ENCODE data around the gene DPP10.

The DPP10 gene

GRCh38 chr2:115684345-115684744, 1241.9 kb downstream of the DPP10 start:
- ChIA-PET CTCF (no interaction called here), POLR2A (ENCODE audit: low non-redundant PET) (no interaction called here)
- no peak for DNase-seq (ENCODE audit: low spot score)
- TF ChIP-seq CTCF (conservative IDR thresholded peaks at IDR 0.05; ENCODE audit: low read depth), result no peak
- no peak overlapping the region for H3K27ac ChIP-seq

DNA sequence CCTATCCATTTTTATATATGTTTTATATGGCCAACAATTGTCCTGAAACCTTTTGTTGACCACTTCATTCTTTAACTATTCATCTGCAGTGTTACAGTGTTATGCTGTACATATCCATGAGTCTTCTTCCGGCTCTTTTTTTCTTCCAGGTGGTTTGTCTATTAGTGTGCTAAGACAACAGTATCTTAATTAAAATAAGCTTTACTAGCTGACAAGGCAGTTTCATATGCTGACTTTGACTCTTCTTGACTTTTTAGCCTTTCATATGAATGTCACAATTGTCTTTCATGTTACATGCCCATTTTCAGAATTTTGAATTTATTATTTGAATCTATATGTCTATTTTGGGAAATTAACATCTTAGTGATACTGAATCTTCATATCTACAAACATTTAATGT, 1249.0 kb downstream of the DPP10 start:
- ChIA-PET POLR2A (ENCODE audit: low non-redundant PET) (no interaction called here), CTCF (no interaction called here)
- no peak for DNase-seq (ENCODE audit: low spot score)
- no peak for TF ChIP-seq CTCF (conservative IDR thresholded peaks at IDR 0.05; ENCODE audit: low read depth)
- H3K27ac ChIP-seq, result no peak overlapping the region

- ChIA-PET CTCF (no interaction called here), POLR2A (ENCODE audit: low non-redundant PET) (no interaction called here)
- DNase-seq (ENCODE audit: low spot score), result no peak
- TF ChIP-seq CTCF (conservative IDR thresholded peaks at IDR 0.05; ENCODE audit: low read depth), result no peak
- H3K27ac ChIP-seq, result no peak overlapping the region
These were observed 1252.2 kb downstream of the DPP10 start for GRCh38 chr2:115694651-115695050.

DNA sequence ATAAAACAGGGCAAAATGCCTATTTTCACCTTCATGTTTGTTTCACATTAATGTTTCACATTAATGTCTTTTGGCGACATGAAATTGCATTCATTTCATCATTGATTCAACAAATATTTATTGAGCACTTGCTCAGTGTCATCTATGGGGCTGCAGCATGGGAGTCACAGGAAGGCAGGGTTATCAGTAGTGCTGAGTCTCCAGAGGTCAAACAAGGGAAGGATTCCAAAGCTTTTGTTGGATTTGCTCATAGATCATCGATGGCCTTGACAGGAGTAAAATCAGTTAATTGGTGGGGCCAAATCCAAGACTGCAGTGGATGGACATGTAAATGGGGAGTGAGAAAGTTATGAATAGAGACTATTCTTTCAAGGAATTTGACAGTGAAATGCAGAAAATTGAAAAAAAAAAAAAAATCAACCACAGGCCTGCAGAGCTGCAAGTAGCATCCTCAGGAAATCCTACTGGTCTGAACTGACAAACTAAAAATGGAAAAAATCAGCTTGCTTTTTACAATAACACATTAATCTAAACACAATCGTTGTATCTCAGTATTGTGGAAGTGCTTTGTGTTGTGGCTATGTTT, 1290.8 kb downstream of the DPP10 start:
- no peak for TF ChIP-seq CTCF (conservative IDR thresholded peaks at IDR 0.05; ENCODE audit: low read depth)
- CTCF ChIA-PET, result interaction anchor here (0.6 kb wide), 1 partner anchor 568 kb away, joined by 3 read pairs; no protein-coding TSS in a partner anchor
- POLR2A ChIA-PET (ENCODE audit: low non-redundant PET), result no interaction called here

GRCh38 chr2:115738111-115738510, 1295.7 kb downstream of the DPP10 start:
- H3K27ac ChIP-seq, result no peak overlapping the region
- ChIA-PET POLR2A (ENCODE audit: low non-redundant PET) (no interaction called here), CTCF (no interaction called here)
- DNase-seq (ENCODE audit: low spot score), result no peak
- no peak for TF ChIP-seq CTCF (conservative IDR thresholded peaks at IDR 0.05; ENCODE audit: low read depth)

More for the DNA sequence above, 1290.8 kb downstream of the DPP10 start:
- no peak for DNase-seq (ENCODE audit: low spot score)
- H3K27ac ChIP-seq, result no peak overlapping the region

GRCh38 chr2:115739574-115739973, 1297.1 kb downstream of the DPP10 start:
- H3K27ac ChIP-seq, result no peak overlapping the region
- no peak for DNase-seq (ENCODE audit: low spot score)
- TF ChIP-seq CTCF (conservative IDR thresholded peaks at IDR 0.05; ENCODE audit: low read depth), result no peak
- CTCF ChIA-PET, result no interaction called here
- POLR2A ChIA-PET (ENCODE audit: low non-redundant PET), result no interaction called here
